ENCODE measurements around the gene MKRN2. TPM values are rescaled to one million over a fixed set of nuclear protein-coding genes. Genes with fewer than 3 reads are reported as not detected.

MKRN2 gene
- total RNA-seq, 1 donor from 2014 or later = 25.8 TPM

DNA sequence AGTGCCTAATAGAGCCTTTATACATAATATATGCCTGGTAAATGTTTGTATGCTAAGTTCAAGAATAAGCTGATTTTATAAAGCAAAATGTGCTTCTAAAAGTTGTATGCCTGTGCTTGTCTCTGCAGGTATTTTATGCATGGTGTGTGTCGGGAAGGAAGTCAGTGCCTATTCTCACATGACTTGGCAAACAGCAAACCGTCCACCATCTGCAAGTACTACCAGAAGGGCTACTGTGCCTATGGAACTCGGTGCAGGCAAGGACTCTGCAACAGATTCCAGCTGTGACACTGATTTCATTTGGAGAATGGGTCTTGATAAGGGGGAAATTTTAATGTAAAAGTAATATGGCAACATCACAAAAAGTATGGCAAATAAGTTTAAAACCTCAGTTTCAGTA is 11.9 kb downstream of the MKRN2 start:
- Mint-ChIP-seq H3K9me3 (ENCODE audit: unreplicated experiment) (peaks cover 9% of the 10 kb centered on the region), H3K27ac (ENCODE audit: unreplicated experiment) (no peak overlapping the region), H3K4me1 (ENCODE audit: low read depth, unreplicated experiment) (peaks cover 2% of the 10 kb centered on the region), H3K27me3 (ENCODE audit: unreplicated experiment) (no peaks in the 10 kb centered on the region), H3K4me3 (ENCODE audit: unreplicated experiment) (no peak overlapping the region), H3K36me3 (ENCODE audit: unreplicated experiment) (peaks cover 19% of the 10 kb centered on the region)
- TF ChIP-seq, protein P1, sequence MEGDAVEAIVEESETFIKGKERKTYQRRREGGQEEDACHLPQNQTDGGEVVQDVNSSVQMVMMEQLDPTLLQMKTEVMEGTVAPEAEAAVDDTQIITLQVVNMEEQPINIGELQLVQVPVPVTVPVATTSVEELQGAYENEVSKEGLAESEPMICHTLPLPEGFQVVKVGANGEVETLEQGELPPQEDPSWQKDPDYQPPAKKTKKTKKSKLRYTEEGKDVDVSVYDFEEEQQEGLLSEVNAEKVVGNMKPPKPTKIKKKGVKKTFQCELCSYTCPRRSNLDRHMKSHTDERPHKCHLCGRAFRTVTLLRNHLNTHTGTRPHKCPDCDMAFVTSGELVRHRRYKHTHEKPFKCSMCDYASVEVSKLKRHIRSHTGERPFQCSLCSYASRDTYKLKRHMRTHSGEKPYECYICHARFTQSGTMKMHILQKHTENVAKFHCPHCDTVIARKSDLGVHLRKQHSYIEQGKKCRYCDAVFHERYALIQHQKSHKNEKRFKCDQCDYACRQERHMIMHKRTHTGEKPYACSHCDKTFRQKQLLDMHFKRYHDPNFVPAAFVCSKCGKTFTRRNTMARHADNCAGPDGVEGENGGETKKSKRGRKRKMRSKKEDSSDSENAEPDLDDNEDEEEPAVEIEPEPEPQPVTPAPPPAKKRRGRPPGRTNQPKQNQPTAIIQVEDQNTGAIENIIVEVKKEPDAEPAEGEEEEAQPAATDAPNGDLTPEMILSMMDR (IDR thresholded peaks at IDR 0.05; ENCODE audit: partially characterized antibody, unreplicated experiment) = no peak
- DNase-seq = no peak

DNA sequence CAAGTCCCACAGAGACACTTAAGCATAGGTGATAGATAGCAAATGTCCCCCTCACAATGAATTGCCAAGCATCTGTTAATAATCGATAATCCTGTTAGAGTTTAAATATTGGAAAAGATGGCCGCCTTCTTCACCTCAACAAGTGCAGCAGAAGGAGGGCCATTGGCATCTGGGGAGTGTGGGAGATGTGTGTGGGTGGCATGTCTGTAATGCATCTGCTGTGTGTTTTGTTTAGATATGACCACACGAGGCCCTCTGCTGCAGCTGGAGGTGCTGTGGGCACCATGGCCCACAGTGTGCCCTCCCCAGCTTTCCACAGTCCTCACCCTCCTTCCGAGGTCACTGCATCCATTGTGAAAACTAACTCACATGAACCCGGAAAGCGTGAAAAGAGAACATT is 12.9 kb downstream of the MKRN2 start:
- no peak overlapping the region for H3K4me3 Mint-ChIP-seq (ENCODE audit: unreplicated experiment)
- H3K27me3 Mint-ChIP-seq (ENCODE audit: unreplicated experiment) = no peaks in the 10 kb centered on the region
- H3K4me1 Mint-ChIP-seq (ENCODE audit: low read depth, unreplicated experiment) = peaks cover 2% of the 10 kb centered on the region
- no peak for DNase-seq
- TF ChIP-seq, protein P1 (IDR thresholded peaks at IDR 0.05; ENCODE audit: partially characterized antibody, unreplicated experiment) = no peak
- peaks cover 11% of the 10 kb centered on the region for H3K9me3 Mint-ChIP-seq (ENCODE audit: unreplicated experiment)
- peaks cover 19% of the 10 kb centered on the region for H3K36me3 Mint-ChIP-seq (ENCODE audit: unreplicated experiment)
- no peak overlapping the region for H3K27ac Mint-ChIP-seq (ENCODE audit: unreplicated experiment)

DNA sequence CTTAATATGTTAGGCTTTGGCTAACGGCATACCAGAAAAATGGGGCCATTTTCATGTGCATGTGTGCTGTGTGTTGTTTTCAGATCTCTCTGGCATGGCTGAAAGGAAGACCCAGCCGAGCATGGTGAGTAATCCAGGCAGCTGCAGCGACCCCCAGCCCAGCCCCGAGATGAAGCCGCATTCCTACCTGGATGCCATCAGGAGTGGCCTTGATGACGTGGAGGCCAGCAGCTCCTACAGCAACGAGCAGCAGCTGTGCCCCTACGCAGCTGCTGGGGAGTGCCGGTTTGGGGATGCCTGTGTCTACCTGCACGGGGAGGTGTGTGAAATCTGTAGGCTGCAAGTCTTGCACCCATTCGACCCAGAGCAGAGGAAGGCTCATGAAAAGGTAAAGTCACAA is 15.1 kb downstream of the MKRN2 start:
- Mint-ChIP-seq H3K27me3 (ENCODE audit: unreplicated experiment) (no peaks in the 10 kb centered on the region), H3K27ac (ENCODE audit: unreplicated experiment) (no peak overlapping the region), H3K4me3 (ENCODE audit: unreplicated experiment) (no peak overlapping the region), H3K9me3 (ENCODE audit: unreplicated experiment) (peaks cover 5% of the 10 kb centered on the region), H3K36me3 (ENCODE audit: unreplicated experiment) (peaks cover 9% of the 10 kb centered on the region), H3K4me1 (ENCODE audit: low read depth, unreplicated experiment) (peaks cover 2% of the 10 kb centered on the region)
- TF ChIP-seq, protein P1 (IDR thresholded peaks at IDR 0.05; ENCODE audit: partially characterized antibody, unreplicated experiment) = no peak
- DNase-seq = no peak

DNA sequence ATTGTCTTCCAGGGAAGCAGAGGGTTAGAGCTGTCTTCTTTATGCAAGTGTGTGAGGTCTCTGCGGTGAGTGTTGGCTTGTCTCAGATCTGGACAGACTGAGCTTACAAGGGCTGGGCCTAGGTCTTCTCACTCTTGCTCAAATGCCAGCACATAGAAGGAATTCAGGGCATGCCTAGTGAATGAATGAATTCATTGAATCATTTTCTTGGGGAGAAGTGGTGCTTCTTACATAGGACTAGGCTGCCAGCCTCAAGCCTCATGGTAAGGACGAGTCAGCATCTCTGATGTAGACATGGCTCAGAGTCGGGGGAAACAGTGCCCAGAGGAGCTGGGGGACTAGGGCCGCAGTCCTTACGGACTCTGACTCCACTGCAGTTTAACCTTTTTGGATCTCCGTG is 17.2 kb downstream of the MKRN2 start:
- TF ChIP-seq, protein P1 (IDR thresholded peaks at IDR 0.05; ENCODE audit: partially characterized antibody, unreplicated experiment) = no peak
- Mint-ChIP-seq H3K4me1 (ENCODE audit: low read depth, unreplicated experiment) (no peaks in the 10 kb centered on the region), H3K27ac (ENCODE audit: unreplicated experiment) (no peak overlapping the region), H3K27me3 (ENCODE audit: unreplicated experiment) (no peaks in the 10 kb centered on the region), H3K36me3 (ENCODE audit: unreplicated experiment) (peaks cover 13% of the 10 kb centered on the region), H3K4me3 (ENCODE audit: unreplicated experiment) (no peak overlapping the region), H3K9me3 (ENCODE audit: unreplicated experiment) (peaks cover 2% of the 10 kb centered on the region)
- no peak for DNase-seq

DNA sequence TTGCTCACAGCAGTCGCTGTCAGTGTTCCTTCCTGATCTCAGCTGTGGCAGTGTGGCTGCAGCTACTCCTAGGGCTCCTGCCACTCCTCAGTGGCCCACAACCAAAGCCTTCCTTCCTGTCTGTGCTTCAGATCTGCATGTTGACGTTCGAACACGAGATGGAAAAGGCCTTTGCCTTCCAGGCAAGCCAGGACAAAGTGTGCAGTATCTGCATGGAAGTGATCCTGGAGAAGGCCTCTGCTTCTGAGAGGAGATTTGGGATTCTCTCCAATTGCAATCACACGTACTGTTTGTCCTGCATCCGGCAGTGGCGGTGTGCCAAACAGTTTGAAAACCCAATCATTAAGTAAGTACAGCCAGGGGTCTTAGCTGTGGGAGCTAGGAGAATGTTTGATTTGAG is 17.8 kb downstream of the MKRN2 start:
- no peak for DNase-seq
- H3K4me1 Mint-ChIP-seq (ENCODE audit: low read depth, unreplicated experiment) = no peaks in the 10 kb centered on the region
- no peak overlapping the region for H3K27ac Mint-ChIP-seq (ENCODE audit: unreplicated experiment)
- no peaks in the 10 kb centered on the region for H3K27me3 Mint-ChIP-seq (ENCODE audit: unreplicated experiment)
- peaks cover 2% of the 10 kb centered on the region for H3K9me3 Mint-ChIP-seq (ENCODE audit: unreplicated experiment)
- TF ChIP-seq, protein P1 (IDR thresholded peaks at IDR 0.05; ENCODE audit: partially characterized antibody, unreplicated experiment) = no peak
- no peak overlapping the region for H3K4me3 Mint-ChIP-seq (ENCODE audit: unreplicated experiment)
- H3K36me3 Mint-ChIP-seq (ENCODE audit: unreplicated experiment) = peaks cover 13% of the 10 kb centered on the region
